AG09319 (cell line): ENCODE measurements around the gene RPL32.

Experiments used
- DNase-seq: peaks from one replicate; pipeline ENCODE4 v3.0.0-alpha.2; 2010; ENCODE audit warnings: low read depth; ENCODE audit errors: extremely low read depth
- TF ChIP-seq, protein P1 (sequence below): IDR thresholded peaks from 2 replicates; pipeline ENCODE4 v1.5.1; 2011; ENCODE audit warnings: low read depth, mild to moderate bottlenecking, inconsistent platforms, low read length, moderate library complexity

The RPL32 gene

DNA sequence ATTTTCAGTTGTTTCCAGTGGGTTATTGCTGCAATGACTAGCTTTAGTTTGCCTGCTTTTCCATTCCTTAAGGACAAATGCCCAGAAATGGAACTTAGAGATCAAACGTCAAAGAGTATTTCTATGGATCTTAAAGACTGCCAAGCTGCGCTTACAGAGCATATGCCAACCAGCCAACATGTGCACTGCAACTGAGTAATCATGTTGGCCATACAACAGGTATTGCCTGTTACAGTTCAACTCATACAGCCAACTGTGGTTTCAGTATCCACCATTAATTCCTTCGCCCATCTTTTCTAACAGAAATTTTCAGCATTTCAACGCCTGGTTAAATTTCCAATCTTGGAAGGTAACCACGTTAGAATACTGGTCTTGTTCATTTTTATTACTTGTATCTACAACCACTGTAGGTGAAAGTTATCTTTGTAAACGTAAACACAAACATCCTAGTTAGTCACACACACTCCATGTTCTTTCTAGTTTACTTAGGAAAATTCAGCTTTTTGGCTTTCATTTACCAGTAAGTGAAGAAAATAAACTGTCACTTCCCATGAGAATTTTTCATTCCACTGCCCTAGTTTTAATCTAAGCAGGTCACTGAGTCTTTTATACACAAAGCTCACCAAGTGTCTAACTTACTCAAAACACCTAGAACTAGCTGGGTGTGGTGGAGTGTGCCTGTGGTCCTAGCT, 3.9 kb downstream of the RPL32 start:
- DNase-seq: no peak
- TF ChIP-seq, protein P1, sequence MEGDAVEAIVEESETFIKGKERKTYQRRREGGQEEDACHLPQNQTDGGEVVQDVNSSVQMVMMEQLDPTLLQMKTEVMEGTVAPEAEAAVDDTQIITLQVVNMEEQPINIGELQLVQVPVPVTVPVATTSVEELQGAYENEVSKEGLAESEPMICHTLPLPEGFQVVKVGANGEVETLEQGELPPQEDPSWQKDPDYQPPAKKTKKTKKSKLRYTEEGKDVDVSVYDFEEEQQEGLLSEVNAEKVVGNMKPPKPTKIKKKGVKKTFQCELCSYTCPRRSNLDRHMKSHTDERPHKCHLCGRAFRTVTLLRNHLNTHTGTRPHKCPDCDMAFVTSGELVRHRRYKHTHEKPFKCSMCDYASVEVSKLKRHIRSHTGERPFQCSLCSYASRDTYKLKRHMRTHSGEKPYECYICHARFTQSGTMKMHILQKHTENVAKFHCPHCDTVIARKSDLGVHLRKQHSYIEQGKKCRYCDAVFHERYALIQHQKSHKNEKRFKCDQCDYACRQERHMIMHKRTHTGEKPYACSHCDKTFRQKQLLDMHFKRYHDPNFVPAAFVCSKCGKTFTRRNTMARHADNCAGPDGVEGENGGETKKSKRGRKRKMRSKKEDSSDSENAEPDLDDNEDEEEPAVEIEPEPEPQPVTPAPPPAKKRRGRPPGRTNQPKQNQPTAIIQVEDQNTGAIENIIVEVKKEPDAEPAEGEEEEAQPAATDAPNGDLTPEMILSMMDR: no peak

DNA sequence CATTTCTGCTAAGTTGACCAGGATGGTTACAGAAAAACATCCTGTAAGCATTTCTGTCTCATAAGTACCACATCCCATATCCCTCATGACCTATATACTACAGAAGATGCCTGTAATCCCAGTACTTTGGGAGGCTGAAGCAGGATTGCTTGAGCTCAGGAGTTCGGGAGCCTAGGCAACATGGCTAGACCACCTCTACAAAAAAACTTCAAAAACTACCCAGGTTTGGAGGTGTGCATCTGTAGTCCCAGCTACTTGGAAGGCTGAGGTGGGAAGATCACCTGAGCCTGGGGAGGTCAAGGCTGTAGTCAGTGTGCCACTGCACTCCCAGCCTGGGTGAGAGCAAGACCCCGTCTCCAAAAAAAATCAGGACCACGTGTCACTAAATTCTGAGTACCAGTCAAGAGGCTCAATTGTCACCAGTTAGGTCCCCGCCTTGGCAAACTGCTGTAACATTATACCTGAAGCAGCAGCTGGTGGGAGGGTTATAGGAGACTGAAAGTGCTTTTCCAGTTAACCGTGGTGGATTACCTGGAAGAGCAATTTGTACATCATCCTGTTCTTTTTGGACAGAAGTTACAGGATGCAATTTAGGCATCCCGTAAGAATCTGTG, 6.2 kb downstream of the RPL32 start:
- DNase-seq: no peak
- TF ChIP-seq, protein P1: no peak

DNA sequence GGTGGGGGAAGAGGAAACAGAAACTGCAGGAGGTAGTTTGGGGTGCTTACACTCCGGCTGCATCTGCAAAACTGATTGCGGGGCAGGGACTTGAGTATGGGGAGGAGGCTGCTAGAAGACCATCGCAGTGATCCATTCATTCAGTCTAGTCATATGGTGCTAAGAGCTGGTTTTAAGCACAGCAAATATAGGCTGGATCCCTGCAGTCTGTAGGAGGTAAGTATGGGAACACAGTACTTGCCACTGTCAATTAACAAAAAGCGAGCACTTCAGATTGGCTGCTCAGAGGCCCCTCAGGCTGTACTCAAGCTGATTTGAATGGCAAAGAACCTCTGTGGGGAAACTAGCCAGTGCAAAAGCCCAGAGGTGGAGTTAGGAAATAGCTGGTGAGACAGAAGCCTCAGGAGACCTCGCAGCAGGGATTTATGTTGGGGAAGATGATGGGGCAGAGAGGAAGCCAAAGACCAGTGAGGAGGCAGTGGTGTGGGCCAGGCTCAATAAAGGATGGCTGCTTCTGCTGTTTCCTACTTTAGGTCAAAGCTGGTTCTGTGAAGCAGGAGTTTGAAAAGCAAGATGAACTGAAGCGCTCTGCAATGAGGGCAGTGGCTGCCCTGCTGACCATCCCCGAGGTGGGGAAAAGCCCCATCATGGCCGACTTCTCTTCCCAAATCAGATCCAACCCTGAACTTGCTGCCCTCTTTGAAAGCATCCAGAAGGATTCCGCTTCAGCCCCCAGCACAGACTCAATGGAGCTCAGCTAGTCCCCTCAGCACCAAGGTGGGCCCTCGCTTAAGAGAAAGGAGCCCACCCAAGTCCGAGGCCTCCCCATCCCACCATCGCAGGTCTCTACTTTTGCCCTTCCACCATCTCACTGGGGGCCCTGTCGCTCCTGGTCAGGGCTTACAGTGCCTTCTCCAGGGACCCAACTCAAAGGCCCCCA, 7.9 kb downstream of the RPL32 start:
- TF ChIP-seq, protein P1: no peak
- DNase-seq: no peak

DNA sequence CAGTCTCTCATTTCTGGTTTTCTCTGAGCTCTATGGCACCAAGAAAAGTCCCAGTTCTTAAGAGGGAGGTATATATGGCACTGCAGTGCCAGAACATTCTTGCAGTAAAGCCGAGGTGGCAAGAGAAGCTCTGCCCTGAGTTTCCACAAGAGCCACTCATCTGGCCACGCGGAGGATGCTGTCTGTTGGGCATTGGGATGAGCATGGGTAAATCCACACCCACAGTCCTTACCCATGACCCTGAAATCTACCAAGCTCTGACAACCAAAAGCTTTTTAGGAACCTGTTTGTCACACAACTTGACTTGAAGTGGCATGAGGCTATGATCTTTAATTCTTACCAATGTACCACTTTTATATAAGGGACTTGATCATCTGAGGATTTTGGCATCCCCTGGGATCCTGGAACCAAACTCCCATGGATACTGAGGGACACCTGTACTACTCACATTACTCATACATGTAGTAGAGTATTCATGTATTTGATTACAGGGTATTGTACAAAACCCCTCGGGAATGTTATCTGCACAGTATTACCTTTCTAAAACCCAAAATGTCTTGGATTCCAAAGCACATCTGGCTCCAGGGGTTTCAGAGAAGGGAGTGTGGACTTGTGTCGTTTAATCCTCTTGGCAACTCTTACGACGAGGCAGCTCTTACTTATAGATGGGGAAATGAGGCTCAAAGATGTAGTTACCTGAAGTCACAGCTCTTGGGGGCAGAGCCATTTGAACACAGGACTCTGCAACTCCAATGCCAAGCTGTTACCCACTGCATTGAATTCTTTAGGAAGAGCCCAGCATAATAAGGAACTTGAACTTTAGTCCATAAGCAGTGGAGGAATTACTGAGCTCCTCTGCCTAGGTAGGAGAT, 8.8 kb downstream of the RPL32 start:
- TF ChIP-seq, protein P1: no peak
- no peak for DNase-seq

DNA sequence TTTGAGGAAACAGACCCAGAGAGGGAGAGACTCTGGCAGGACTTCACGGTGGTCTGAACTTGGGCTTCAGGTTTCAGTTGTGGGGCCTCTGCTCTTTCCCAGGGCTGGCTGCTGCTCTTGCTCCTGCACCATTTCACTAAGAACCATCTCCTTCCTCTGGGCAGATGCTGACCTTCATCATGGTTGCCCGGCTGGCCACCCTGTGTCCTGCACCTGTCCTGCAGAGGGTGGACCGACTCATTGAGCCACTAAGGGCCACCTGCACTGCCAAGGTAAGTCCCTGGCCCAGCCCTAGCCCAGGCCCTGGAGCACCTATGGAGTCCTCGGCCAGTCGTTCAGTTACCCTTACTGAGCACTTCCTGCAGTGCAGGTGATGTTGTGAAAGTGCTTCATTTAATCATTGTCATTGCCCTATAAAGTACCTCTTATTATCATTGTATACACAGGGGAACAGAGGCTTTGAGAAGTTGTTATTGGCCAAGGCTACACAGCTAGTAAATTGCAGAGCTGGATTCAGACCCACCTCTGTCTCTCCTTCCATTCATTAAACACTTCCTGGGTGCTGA, 10.0 kb downstream of the RPL32 start:
- no peak for DNase-seq
- TF ChIP-seq, protein P1: no peak

DNA sequence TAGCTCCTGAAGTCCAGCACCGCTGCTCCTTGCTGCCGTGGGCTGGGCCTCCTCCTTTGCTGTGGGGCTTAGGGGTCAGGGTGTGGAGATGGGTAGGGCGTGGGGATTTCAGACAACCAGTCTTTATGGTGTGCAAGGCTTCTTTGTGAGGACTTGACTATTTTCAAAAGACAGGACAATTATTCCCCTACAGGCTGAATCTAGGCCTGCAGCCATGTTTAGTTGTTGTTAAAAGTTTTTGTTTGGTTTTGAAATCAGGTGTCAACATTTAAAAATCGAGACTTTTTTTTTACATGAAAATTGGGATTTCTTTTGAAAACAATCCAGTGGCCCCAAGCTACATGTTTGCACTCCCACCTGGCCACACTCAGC, 10.6 kb downstream of the RPL32 start:
- TF ChIP-seq, protein P1: peak; percentile 2
- DNase-seq: no peak
